HAP-1 (cell line): Measurements from ENCODE around the gene NCEH1.
A peak's percentile ranks its signal among the peaks of the same experiment; 100 is the strongest.
"Not testable (repeated sequence)": the region's sequence is repeated elsewhere in the genome, so short reads cannot be mapped to it uniquely, and the experiment has no call there.

Experiments
- DNase-seq, 2 experiments: peaks; one replicate each; pipeline ENCODE4 v3.0.0-alpha.2; 2016 to 2020; ENCODE audit warnings: low spot score in 2 of 2
- H3K27me3 ChIP-seq: fragments of 250-450 bp; sonication (Bioruptor Pico); 2 replicates; pipeline ENCODE4 v1.5.1; 2020; ENCODE audit warnings: low read depth, mild to moderate bottlenecking, moderate library complexity
- H3K36me3 ChIP-seq: fragments of 250-450 bp; sonication (Bioruptor Pico); replicated peaks from 2 replicates; pipeline ENCODE4 v1.5.1; 2020; ENCODE audit warnings: mild to moderate bottlenecking
- H3K4me1 ChIP-seq: fragments of 250-450 bp; sonication (Bioruptor Pico); 2 replicates; pipeline ENCODE4 v1.5.1; 2020; ENCODE audit warnings: mild to moderate bottlenecking
- H3K4me3 ChIP-seq: fragments of 250-450 bp; sonication (Bioruptor Pico); 2 replicates; pipeline ENCODE4 v1.5.1; 2020; ENCODE audit warnings: mild to moderate bottlenecking, moderate library complexity
- H3K9me3 ChIP-seq: fragments of 250-450 bp; sonication (Bioruptor Pico); 2 replicates; pipeline ENCODE4 v1.5.1; 2020; ENCODE audit warnings: mild to moderate bottlenecking, moderate library complexity
- in situ Hi-C: fragments of 300-500 bp; cut with MboI; formaldehyde crosslinking; loops from 3 replicates; pipeline ENCODE4 v1.14.3; 2020; ENCODE audit warnings: low sequenced_read_pairs, inconsistent platforms, mixed read lengths

NCEH1 gene

GRCh38 chr3:172722536-172723040, 11.7 kb upstream of the NCEH1 start:
- H3K9me3 ChIP-seq, DNase-seq, H3K4me3 ChIP-seq, H3K27me3 ChIP-seq, H3K36me3 ChIP-seq, in situ Hi-C loops: not testable (repeated sequence)
- peaks cover 18% of the 10 kb centered on the region for H3K4me1 ChIP-seq

- H3K4me1 ChIP-seq, result peaks cover 18% of the 10 kb centered on the region
- in situ Hi-C loops, result no loop called here
- no peak overlapping the region for H3K4me3 ChIP-seq
- DNase-seq, result no peak
- no peaks in the 10 kb centered on the region for H3K36me3 ChIP-seq
- H3K27me3 ChIP-seq, result no peaks in the 10 kb centered on the region
- H3K9me3 ChIP-seq, result no peaks in the 10 kb centered on the region
These were observed 6.7 kb upstream of the NCEH1 start for GRCh38 chr3:172717493-172718088.

GRCh38 chr3:172716476-172716875, 5.6 kb upstream of the NCEH1 start:
- no peaks in the 10 kb centered on the region for H3K36me3 ChIP-seq
- H3K4me1 ChIP-seq, result peaks cover 18% of the 10 kb centered on the region
- DNase-seq, result no peak
- in situ Hi-C loops, result no loop called here
- H3K27me3 ChIP-seq, result no peaks in the 10 kb centered on the region
- no peak overlapping the region for H3K4me3 ChIP-seq
- H3K9me3 ChIP-seq, result no peaks in the 10 kb centered on the region

- in situ Hi-C loops, result no loop called here
- DNase-seq, result no peak
- H3K4me1 ChIP-seq, result peaks cover 3% of the 10 kb centered on the region; the same call in 1 of the 2 replicates
- H3K27me3 ChIP-seq, result no peaks in the 10 kb centered on the region
- no peak overlapping the region for H3K4me3 ChIP-seq
- no peaks in the 10 kb centered on the region for H3K9me3 ChIP-seq
- H3K36me3 ChIP-seq, result no peaks in the 10 kb centered on the region
These were observed 2.4 kb upstream of the NCEH1 start for GRCh38 chr3:172713316-172713715.

GRCh38 chr3:172711454-172711795, 558 bp upstream of the NCEH1 start:
- in situ Hi-C loops, result no loop called here
- no peaks in the 10 kb centered on the region for H3K36me3 ChIP-seq
- H3K4me1 ChIP-seq, result peaks cover 3% of the 10 kb centered on the region; the same call in 1 of the 2 replicates
- H3K4me3 ChIP-seq, result peak overlapping the region; percentile 71
- DNase-seq, result no peak
- H3K27me3 ChIP-seq, result no peaks in the 10 kb centered on the region
- H3K9me3 ChIP-seq, result no peaks in the 10 kb centered on the region

- Histone ChIP-seq H3K36me3 (no peaks in the 10 kb centered on the region), H3K4me1 (peaks cover 3% of the 10 kb centered on the region; the same call in 1 of the 2 replicates), H3K4me3 (peak overlapping the region; percentile 71), H3K9me3 (no peaks in the 10 kb centered on the region), H3K27me3 (no peaks in the 10 kb centered on the region)
- peak in 1 of 2 experiments; percentile 47 for DNase-seq
- in situ Hi-C loops, result no loop called here
These were observed 848 bp downstream of the NCEH1 start for GRCh38 chr3:172709774-172710663.

- Histone ChIP-seq H3K4me1 (peaks cover 3% of the 10 kb centered on the region; the same call in 1 of the 2 replicates), H3K36me3 (no peaks in the 10 kb centered on the region), H3K27me3 (no peaks in the 10 kb centered on the region), H3K9me3 (no peaks in the 10 kb centered on the region), H3K4me3 (no peak overlapping the region)
- in situ Hi-C loops, result no loop called here
- no peak for DNase-seq
These were observed 1.7 kb downstream of the NCEH1 start for GRCh38 chr3:172708921-172709773.

GRCh38 chr3:172707967-172708366, 2.9 kb downstream of the NCEH1 start:
- H3K4me1 ChIP-seq, result peaks cover 3% of the 10 kb centered on the region; the same call in 1 of the 2 replicates
- H3K4me3 ChIP-seq, result no peak overlapping the region
- H3K27me3 ChIP-seq, result no peaks in the 10 kb centered on the region
- in situ Hi-C loops, result no loop called here
- DNase-seq, result no peak
- H3K36me3 ChIP-seq, result no peaks in the 10 kb centered on the region
- H3K9me3 ChIP-seq, result no peaks in the 10 kb centered on the region

- no peak for DNase-seq
- H3K27me3 ChIP-seq, result no peaks in the 10 kb centered on the region
- no peaks in the 10 kb centered on the region for H3K36me3 ChIP-seq
- H3K9me3 ChIP-seq, result no peaks in the 10 kb centered on the region
- H3K4me1 ChIP-seq, result peaks cover 3% of the 10 kb centered on the region; the same call in 1 of the 2 replicates
- no peak overlapping the region for H3K4me3 ChIP-seq
- in situ Hi-C loops, result no loop called here
These were observed 3.8 kb downstream of the NCEH1 start for GRCh38 chr3:172707030-172707429.

GRCh38 chr3:172705170-172705569, 5.7 kb downstream of the NCEH1 start:
- in situ Hi-C loops, result no loop called here
- H3K27me3 ChIP-seq, result no peaks in the 10 kb centered on the region
- H3K36me3 ChIP-seq, result no peaks in the 10 kb centered on the region
- no peaks in the 10 kb centered on the region for H3K4me1 ChIP-seq
- DNase-seq, result no peak
- H3K4me3 ChIP-seq, result no peak overlapping the region
- H3K9me3 ChIP-seq, result no peaks in the 10 kb centered on the region

- no peaks in the 10 kb centered on the region for H3K4me1 ChIP-seq
- in situ Hi-C loops, result no loop called here
- H3K4me3 ChIP-seq, result no peak overlapping the region
- H3K36me3 ChIP-seq, result no peaks in the 10 kb centered on the region
- H3K27me3 ChIP-seq, result no peaks in the 10 kb centered on the region
- H3K9me3 ChIP-seq, result no peaks in the 10 kb centered on the region
- no peak for DNase-seq
These were observed 6.9 kb downstream of the NCEH1 start for GRCh38 chr3:172704001-172704400.

- H3K27me3 ChIP-seq, H3K4me1 ChIP-seq, DNase-seq, H3K4me3 ChIP-seq, H3K9me3 ChIP-seq, H3K36me3 ChIP-seq, in situ Hi-C loops: not testable (repeated sequence)
These were observed 8.1 kb downstream of the NCEH1 start for GRCh38 chr3:172702731-172703130.

GRCh38 chr3:172702256-172702655, 8.6 kb downstream of the NCEH1 start:
- DNase-seq, result no peak
- H3K36me3 ChIP-seq, result no peaks in the 10 kb centered on the region
- H3K9me3 ChIP-seq, result no peaks in the 10 kb centered on the region
- no peak overlapping the region for H3K4me3 ChIP-seq
- H3K27me3 ChIP-seq, result no peaks in the 10 kb centered on the region
- H3K4me1 ChIP-seq, result peaks cover 5% of the 10 kb centered on the region
- in situ Hi-C loops, result no loop called here
